ENCODE results near the gene SYTL2. TPM values are rescaled to one million over a fixed set of nuclear protein-coding genes. Genes with fewer than 3 reads are reported as not detected.

Gene SYTL2
- total RNA-seq, 1 experiment from 2014 or later, result 57.1 TPM

DNA sequence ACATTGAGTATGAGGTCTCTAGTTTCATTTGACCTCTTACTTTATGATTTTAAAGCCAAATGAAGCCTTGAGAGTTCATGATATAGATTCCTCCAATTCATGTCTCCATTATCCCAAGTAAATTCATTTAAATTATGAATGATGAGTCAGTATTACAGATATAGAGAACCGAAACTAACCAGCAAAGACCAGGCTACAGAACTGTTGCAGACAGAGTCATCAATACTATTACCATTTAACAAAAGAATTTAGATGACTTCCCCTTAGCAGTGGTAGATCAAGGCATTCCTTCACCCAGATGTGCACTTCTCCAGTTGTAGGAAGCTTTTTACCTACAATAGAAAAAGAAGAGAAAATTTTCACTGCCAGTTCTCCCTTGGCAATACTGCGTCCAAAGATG is 113.2 kb downstream of the SYTL2 start:
- Histone ChIP-seq H3K27ac (ENCODE audit: low read length) (peak overlapping the region; percentile 47), H3K36me3 (ENCODE audit: low read depth, low read length) (peaks cover 15% of the 10 kb centered on the region), H4K20me1 (ENCODE audit: low read length) (no peaks in the 10 kb centered on the region), H3F3A (ENCODE audit: low read length, unreplicated experiment) (no peaks in the 10 kb centered on the region), H3K79me2 (ENCODE audit: low read length) (no peaks in the 10 kb centered on the region), H3K4me1 (ENCODE audit: insufficient read depth, low read length) (peaks cover 34% of the 10 kb centered on the region), H3K4me2 (ENCODE audit: low read length) (peak overlapping the region; percentile 20), H3K4me3 (ENCODE audit: low read length) (no peak overlapping the region), H2AFZ (ENCODE audit: low read length) (no peak overlapping the region), H3K9me2 (replicated peaks; ENCODE audit: low read length) (no peaks in the 10 kb centered on the region), H3K9me3 (ENCODE audit: low read length) (no peaks in the 10 kb centered on the region), H3K27me3 (ENCODE audit: low read length) (no peaks in the 10 kb centered on the region), H3K9ac (ENCODE audit: low read length) (no peak overlapping the region; the same call in 1 of the 2 replicates)
- TF ChIP-seq CTCF (conservative IDR thresholded peaks at IDR 0.05; ENCODE audit: low read depth, low read length), result no peak
- no peak for TF ChIP-seq EZH2phosphoT487 (IDR thresholded peaks at IDR 0.05; ENCODE audit: borderline replicate concordance, low read length)
- no peak for TF ChIP-seq EZH2 (IDR thresholded peaks at IDR 0.05; ENCODE audit: low read length, unreplicated experiment)
- no peak for DNase-seq
- BruUV-seq (replicated peaks), result no TSS peak
- intact Hi-C loops (cut with micrococcal nuclease), result no loop called here
- ChIA-PET CTCF (no interaction called here), POLR2A (ENCODE audit: unreplicated experiment) (interaction anchor here (0.6 kb wide), 1 partner anchor 122 kb away, joined by 5 read pairs; no protein-coding TSS in a partner anchor)
- ATAC-seq, result peak; percentile 6; the same call in 1 of the 2 replicates

- intact Hi-C loops (cut with micrococcal nuclease), result loop anchor here (2.0 kb wide), 1 partner anchor 1223 kb away; no protein-coding TSS in a partner anchor
- POLR2A ChIA-PET (ENCODE audit: unreplicated experiment), result no interaction called here
- no peaks in the 10 kb centered on the region for H3K9me2 ChIP-seq (replicated peaks; ENCODE audit: low read length)
- no peak overlapping the region for H3K4me2 ChIP-seq (ENCODE audit: low read length)
- no peaks in the 10 kb centered on the region for H3F3A ChIP-seq (ENCODE audit: low read length, unreplicated experiment)
- TF ChIP-seq CTCF (conservative IDR thresholded peaks at IDR 0.05; ENCODE audit: low read depth, low read length), result no peak
- TF ChIP-seq EZH2 (IDR thresholded peaks at IDR 0.05; ENCODE audit: low read length, unreplicated experiment), result no peak
- TF ChIP-seq EZH2phosphoT487 (IDR thresholded peaks at IDR 0.05; ENCODE audit: borderline replicate concordance, low read length), result no peak
- H3K4me1 ChIP-seq (ENCODE audit: insufficient read depth, low read length), result peaks cover 34% of the 10 kb centered on the region
- H3K9ac ChIP-seq (ENCODE audit: low read length), result no peak overlapping the region
- ATAC-seq, result peak; percentile 9; the same call in 1 of the 2 replicates
- CTCF ChIA-PET, result interaction anchor here (0.9 kb wide), 1 partner anchor 131 kb away, joined by 4 read pairs; no protein-coding TSS in a partner anchor
- H3K9me3 ChIP-seq (ENCODE audit: low read length), result no peaks in the 10 kb centered on the region
- H3K79me2 ChIP-seq (ENCODE audit: low read length), result no peaks in the 10 kb centered on the region
- H3K27me3 ChIP-seq (ENCODE audit: low read length), result no peaks in the 10 kb centered on the region
- peak overlapping the region; percentile 10; the same call in 1 of the 2 replicates for H3K27ac ChIP-seq (ENCODE audit: low read length)
- no peaks in the 10 kb centered on the region for H4K20me1 ChIP-seq (ENCODE audit: low read length)
- BruUV-seq (replicated peaks), result no TSS peak
- no peak overlapping the region for H2AFZ ChIP-seq (ENCODE audit: low read length)
- H3K4me3 ChIP-seq (ENCODE audit: low read length), result no peak overlapping the region
- H3K36me3 ChIP-seq (ENCODE audit: low read depth, low read length), result peaks cover 15% of the 10 kb centered on the region; the same call in 1 of the 2 replicates
- peak; percentile 17 for DNase-seq
These were observed 115.4 kb downstream of the SYTL2 start for GRCh38 chr11:85695546-85695945.

DNA sequence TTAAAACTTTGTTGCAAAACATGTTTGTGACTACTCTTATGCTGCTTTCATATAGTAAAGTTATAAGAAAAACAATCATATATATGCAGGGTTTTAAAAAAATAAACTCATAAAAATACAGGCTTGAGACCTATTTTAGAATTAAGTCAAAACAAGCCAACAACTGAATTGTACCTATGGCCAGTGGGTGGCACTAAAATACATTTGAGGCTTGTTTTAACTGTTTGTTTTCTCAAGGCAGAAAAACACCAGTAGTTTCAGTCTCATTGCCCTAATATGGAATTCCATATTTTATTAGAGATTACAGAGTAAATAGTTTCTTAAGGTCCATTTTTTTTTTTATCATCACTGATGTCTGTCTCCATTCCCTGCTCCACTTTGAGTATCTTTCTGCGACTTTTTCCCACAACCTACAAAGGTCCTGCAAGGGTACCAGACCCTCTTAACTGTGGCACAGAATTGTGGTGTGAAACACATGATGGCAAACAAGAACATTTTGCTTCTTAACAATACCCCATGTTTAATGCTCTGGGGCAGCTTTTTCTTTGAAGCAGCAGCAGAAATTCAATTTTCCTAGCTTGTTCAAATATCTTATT is 116.5 kb downstream of the SYTL2 start:
- no peak overlapping the region for H3K9ac ChIP-seq (ENCODE audit: low read length)
- BruUV-seq (replicated peaks), result TSS peak; percentile 26
- H2AFZ ChIP-seq (ENCODE audit: low read length), result no peak overlapping the region
- TF ChIP-seq EZH2phosphoT487 (IDR thresholded peaks at IDR 0.05; ENCODE audit: borderline replicate concordance, low read length), result no peak
- peak; percentile 94 for TF ChIP-seq CTCF (conservative IDR thresholded peaks at IDR 0.05; ENCODE audit: low read depth, low read length)
- H3K36me3 ChIP-seq (ENCODE audit: low read depth, low read length), result peaks cover 15% of the 10 kb centered on the region; the same call in 1 of the 2 replicates
- peak; percentile 87 for DNase-seq
- H3K9me3 ChIP-seq (ENCODE audit: low read length), result no peaks in the 10 kb centered on the region
- H3K4me1 ChIP-seq (ENCODE audit: insufficient read depth, low read length), result peaks cover 34% of the 10 kb centered on the region
- H3F3A ChIP-seq (ENCODE audit: low read length, unreplicated experiment), result no peaks in the 10 kb centered on the region
- no peak overlapping the region for H3K4me2 ChIP-seq (ENCODE audit: low read length)
- ATAC-seq, result peak; percentile 59
- POLR2A ChIA-PET (ENCODE audit: unreplicated experiment), result no interaction called here
- peak overlapping the region; percentile 10; the same call in 1 of the 2 replicates for H3K27ac ChIP-seq (ENCODE audit: low read length)
- H3K79me2 ChIP-seq (ENCODE audit: low read length), result no peaks in the 10 kb centered on the region
- no peaks in the 10 kb centered on the region for H4K20me1 ChIP-seq (ENCODE audit: low read length)
- no peaks in the 10 kb centered on the region for H3K27me3 ChIP-seq (ENCODE audit: low read length)
- CTCF ChIA-PET, result interaction anchor here (0.6 to 0.9 kb wide), 2 partner anchors 132 to 160 kb away, joined by 3 to 4 read pairs; partner anchors contain the start of gene CCDC83
- no peaks in the 10 kb centered on the region for H3K9me2 ChIP-seq (replicated peaks; ENCODE audit: low read length)
- intact Hi-C loops (cut with micrococcal nuclease), result loop anchor here (1.0 to 5.0 kb wide), 5 partner anchors 53 to 1224 kb away; no protein-coding TSS in a partner anchor
- H3K4me3 ChIP-seq (ENCODE audit: low read length), result no peak overlapping the region

Measured in PC-3 (cell line).